HUES6 (cell line): ENCODE measurements around the gene SLC4A7.

ENCODE experiments used
- H3K27ac ChIP-seq: 2 replicates; pipeline ENCODE4 v1.7.0; 2013; ENCODE audit warnings: low read depth, mild to moderate bottlenecking, low read length, inconsistent platforms
- H3K27me3 ChIP-seq: 2 replicates; pipeline ENCODE4 v1.6.1; 2013; ENCODE audit warnings: low read length; ENCODE audit not compliant: control insufficient read depth, insufficient read depth
- H3K36me3 ChIP-seq: 2 replicates; pipeline ENCODE4 v1.6.1; 2013; ENCODE audit warnings: low read length; ENCODE audit not compliant: control insufficient read depth, insufficient read depth
- H3K4me1 ChIP-seq: 2 replicates; pipeline ENCODE4 v1.6.1; 2013; ENCODE audit warnings: low read length; ENCODE audit not compliant: control insufficient read depth, insufficient read depth
- H3K4me3 ChIP-seq: 2 replicates; pipeline ENCODE4 v1.5.1; 2013; ENCODE audit warnings: low read depth, low read length
- H3K9ac ChIP-seq: one replicate; pipeline ENCODE4 v1.6.1; 2013; ENCODE audit warnings: mild to moderate bottlenecking, low read length
- H3K9me3 ChIP-seq: 2 replicates; pipeline ENCODE4 v1.6.1; 2013; ENCODE audit warnings: low read depth, low read length; ENCODE audit not compliant: control insufficient read depth, insufficient read depth

SLC4A7 gene

GRCh38 chr3:27385504-27385903 is 98.7 kb downstream of the SLC4A7 start:
- Histone ChIP-seq H3K9me3 (no peaks in the 10 kb centered on the region), H3K4me1 (no peaks in the 10 kb centered on the region), H3K4me3 (no peak overlapping the region), H3K27ac (no peak overlapping the region), H3K9ac (no peak overlapping the region), H3K36me3 (peaks cover 88% of the 10 kb centered on the region), H3K27me3 (no peaks in the 10 kb centered on the region)

GRCh38 chr3:27384191-27384590 is 100.0 kb downstream of the SLC4A7 start:
- no peak overlapping the region for H3K9ac ChIP-seq
- H3K27me3 ChIP-seq, result no peaks in the 10 kb centered on the region
- no peak overlapping the region for H3K27ac ChIP-seq
- no peaks in the 10 kb centered on the region for H3K9me3 ChIP-seq
- H3K36me3 ChIP-seq, result peaks cover 89% of the 10 kb centered on the region
- no peaks in the 10 kb centered on the region for H3K4me1 ChIP-seq
- no peak overlapping the region for H3K4me3 ChIP-seq

- no peaks in the 10 kb centered on the region for H3K9me3 ChIP-seq
- H3K4me3 ChIP-seq, result no peak overlapping the region
- H3K36me3 ChIP-seq, result peaks cover 79% of the 10 kb centered on the region
- no peak overlapping the region for H3K9ac ChIP-seq
- no peak overlapping the region for H3K27ac ChIP-seq
- no peaks in the 10 kb centered on the region for H3K27me3 ChIP-seq
- no peaks in the 10 kb centered on the region for H3K4me1 ChIP-seq
These were observed 103.5 kb downstream of the SLC4A7 start for GRCh38 chr3:27380433-27381357.

GRCh38 chr3:27378331-27378730 is 105.9 kb downstream of the SLC4A7 start:
- no peaks in the 10 kb centered on the region for H3K27me3 ChIP-seq
- no peak overlapping the region for H3K4me3 ChIP-seq
- H3K9ac ChIP-seq, result no peak overlapping the region
- no peaks in the 10 kb centered on the region for H3K4me1 ChIP-seq
- peaks cover 68% of the 10 kb centered on the region for H3K36me3 ChIP-seq
- no peak overlapping the region for H3K27ac ChIP-seq
- H3K9me3 ChIP-seq, result no peaks in the 10 kb centered on the region

- Histone ChIP-seq H3K27ac (no peak overlapping the region), H3K4me3 (no peak overlapping the region), H3K4me1 (no peaks in the 10 kb centered on the region), H3K9ac (no peak overlapping the region), H3K9me3 (no peaks in the 10 kb centered on the region), H3K36me3 (peaks cover 49% of the 10 kb centered on the region), H3K27me3 (no peaks in the 10 kb centered on the region)
These were observed 107.9 kb downstream of the SLC4A7 start for GRCh38 chr3:27376109-27376772.

GRCh38 chr3:27368831-27369607 is 115.2 kb downstream of the SLC4A7 start, which contains the start of gene NEK10:
NEK10 (minus strand) TSS chr3:27369383; CDS start chr3:27352882, 16,501 bp downstream.
- H3K4me3 ChIP-seq, result peak within 1 kb of the TSS; percentile 84
- no peaks in the 10 kb centered on the region; the same call in 1 of the 2 replicates for H3K4me1 ChIP-seq
- H3K9me3 ChIP-seq, result no peaks in the 10 kb centered on the region
- H3K36me3 ChIP-seq, result peaks cover 7% of the 10 kb centered on the region; the same call in 1 of the 2 replicates
- H3K27me3 ChIP-seq, result no peaks in the 10 kb centered on the region
- peak within 1 kb of the TSS; percentile 47 for H3K9ac ChIP-seq
- no peak within 1 kb of the TSS for H3K27ac ChIP-seq

GRCh38 chr3:27366062-27366591 is 118.1 kb downstream of the SLC4A7 start:
- Histone ChIP-seq H3K9me3 (no peaks in the 10 kb centered on the region), H3K4me3 (no peak overlapping the region), H3K27me3 (no peaks in the 10 kb centered on the region), H3K4me1 (no peaks in the 10 kb centered on the region; the same call in 1 of the 2 replicates), H3K9ac (no peak overlapping the region), H3K27ac (no peak overlapping the region), H3K36me3 (no peaks in the 10 kb centered on the region)

GRCh38 chr3:27360113-27361078 is 123.8 kb downstream of the SLC4A7 start:
- peaks cover 6% of the 10 kb centered on the region for H3K4me1 ChIP-seq
- no peak overlapping the region for H3K4me3 ChIP-seq
- no peaks in the 10 kb centered on the region for H3K9me3 ChIP-seq
- no peak overlapping the region for H3K9ac ChIP-seq
- H3K27ac ChIP-seq, result no peak overlapping the region
- no peaks in the 10 kb centered on the region for H3K36me3 ChIP-seq
- no peaks in the 10 kb centered on the region for H3K27me3 ChIP-seq

GRCh38 chr3:27358372-27358771 is 125.8 kb downstream of the SLC4A7 start:
- Histone ChIP-seq H3K4me3 (no peak overlapping the region), H3K4me1 (peaks cover 21% of the 10 kb centered on the region), H3K27ac (no peak overlapping the region), H3K9me3 (no peaks in the 10 kb centered on the region), H3K9ac (no peak overlapping the region), H3K27me3 (no peaks in the 10 kb centered on the region), H3K36me3 (no peaks in the 10 kb centered on the region)
